GM19324 (cell line): ENCODE results near the gene TRAK2.
"Not testable (repeated sequence)": the region's sequence is repeated elsewhere in the genome, so short reads cannot be mapped to it uniquely, and the experiment has no call there.

Experiments used
- ATAC-seq: cut with Tn5 transposase; IDR thresholded peaks from one replicate; pipeline ENCODE4 v1.9.1; 2021; ENCODE audit warnings: mild to moderate bottlenecking, moderate library complexity; ENCODE audit not compliant: unreplicated experiment, low FRiP score

TRAK2 gene

GRCh38 chr2:201452058-201452921, 1.0 kb upstream of the TRAK2 start:
- ATAC-seq = no peak

GRCh38 chr2:201450954-201451291, 335 bp downstream of the TRAK2 start:
- peak; percentile 31 for ATAC-seq

GRCh38 chr2:201448701-201449100, 2.6 kb downstream of the TRAK2 start:
- no peak for ATAC-seq

- no peak for ATAC-seq
Measured at GRCh38 chr2:201448061-201448460, 3.2 kb downstream of the TRAK2 start.

- ATAC-seq = no peak
Measured at GRCh38 chr2:201447086-201447485, 4.2 kb downstream of the TRAK2 start.

GRCh38 chr2:201444746-201445465, 6.4 kb downstream of the TRAK2 start:
- ATAC-seq = no peak

- ATAC-seq = no peak
Measured at GRCh38 chr2:201441409-201441808, 9.8 kb downstream of the TRAK2 start.

GRCh38 chr2:201440182-201440581, 11.1 kb downstream of the TRAK2 start:
- no peak for ATAC-seq

GRCh38 chr2:201439336-201439922, 11.8 kb downstream of the TRAK2 start:
- not testable (repeated sequence) for ATAC-seq

- ATAC-seq = no peak
Measured at GRCh38 chr2:201436141-201436540, 15.1 kb downstream of the TRAK2 start.

- ATAC-seq = no peak
Measured at GRCh38 chr2:201433394-201433995, 17.8 kb downstream of the TRAK2 start.

- no peak for ATAC-seq
Measured at GRCh38 chr2:201432621-201433393, 18.5 kb downstream of the TRAK2 start.

GRCh38 chr2:201432038-201432620, 19.1 kb downstream of the TRAK2 start:
- no peak for ATAC-seq

- no peak for ATAC-seq
Measured at GRCh38 chr2:201430839-201431238, 20.4 kb downstream of the TRAK2 start.

- not testable (repeated sequence) for ATAC-seq
Measured at GRCh38 chr2:201430322-201430721, 20.9 kb downstream of the TRAK2 start.

- ATAC-seq = not testable (repeated sequence)
Measured at GRCh38 chr2:201429835-201430234, 21.4 kb downstream of the TRAK2 start.

GRCh38 chr2:201428366-201428765, 22.9 kb downstream of the TRAK2 start:
- not testable (repeated sequence) for ATAC-seq

- ATAC-seq = no peak
Measured at GRCh38 chr2:201425952-201426351, 25.3 kb downstream of the TRAK2 start.

GRCh38 chr2:201420442-201421113, 30.7 kb downstream of the TRAK2 start:
- ATAC-seq = no peak
